HepG2 (cell line): ENCODE data around the gene HPD. TPM values are rescaled to one million over a fixed set of nuclear protein-coding genes. Genes with fewer than 3 reads are reported as not detected.

ENCODE experiments used
- ATAC-seq: fragments of 200-7000 bp; cut with Tn5 transposase; 3 replicates; pipeline ENCODE4 v1.9.1; 2020; ENCODE audit warnings: mild to moderate bottlenecking, moderate library complexity
- BruUV-seq: library from RNA; stranded (reverse); fragments of 400-500 nt; replicated peaks from 2 replicates; lab custom pipeline; 2021; lab: Mats Ljungman, UMichigan
- CTCF ChIA-PET: fragments of 300-600 bp; formaldehyde crosslinking; extraction: SDS; loops from one replicate; lab custom pipeline; 2021; ENCODE audit warnings: low total read pairs, inconsistent platforms, low intra/inter-chr PET ratio; lab: Yijun Ruan, JAX
- POLR2A ChIA-PET: fragments of 350-600 bp; sonication (Branson Sonifier 250); formaldehyde crosslinking; loops from one replicate; lab custom pipeline; 2020; ENCODE audit warnings: antibody characterized with exemption, inconsistent platforms; lab: Yijun Ruan, JAX
- DNase-seq: peaks from one replicate; pipeline ENCODE4 v3.0.0-alpha.2; 2015; ENCODE audit warnings: low spot score
- FAIRE-seq: peaks from 3 replicates; lab custom pipeline; 2011; peaks lifted over from hg19 to GRCh38; lab: Jason Lieb, UNC
- H2AFZ ChIP-seq: one replicate; pipeline ENCODE4 v1.6.1; 2011; ENCODE audit warnings: low read length, inconsistent platforms
- H3K27ac ChIP-seq: fragments of 300-600 bp; 3 replicates; pipeline ENCODE4 v1.8.0; 2011; ENCODE audit warnings: mixed run types, mild to moderate bottlenecking, mixed read lengths, low read length, inconsistent platforms; ENCODE audit not compliant: insufficient read depth; ENCODE audit errors: extremely low read length
- H3K27me3 ChIP-seq, 2 experiments: fragments of 200-600 bp in 1 of 2; 2 replicates in 1 of 2; 3 replicates in 1 of 2; pipeline versions ENCODE4 v1.6.0 to v1.8.0; 2011; ENCODE audit warnings: low read length in 2 of 2, mild to moderate bottlenecking in 2 of 2, moderate library complexity in 2 of 2, inconsistent platforms in 1 of 2; ENCODE audit not compliant: insufficient read depth in 2 of 2, control insufficient read depth in 1 of 2
- H3K36me3 ChIP-seq, 2 experiments: fragments of 200-600 bp in 1 of 2; replicated peaks in 1 of 2; 2 replicates in 1 of 2; 3 replicates in 1 of 2; pipeline versions ENCODE4 v1.5.1 to v1.8.0; 2011; ENCODE audit warnings: low read length in 2 of 2, inconsistent platforms in 1 of 2; ENCODE audit not compliant: insufficient read depth in 2 of 2, control insufficient read depth in 1 of 2
- H3K4me1 ChIP-seq: 2 replicates; pipeline ENCODE4 v1.5.1; 2012; ENCODE audit warnings: low read length, inconsistent platforms; ENCODE audit not compliant: insufficient read depth
- H3K4me2 ChIP-seq: 2 replicates; pipeline ENCODE4 v1.6.0; 2011; ENCODE audit warnings: low read depth, low read length, inconsistent platforms
- H3K4me3 ChIP-seq, 3 experiments: fragments of 200-600 bp in 1 of 3; sonication (generic), shearing (Covaris generic) in 1 of 3; replicated peaks in 1 of 3; 2 replicates each; pipeline ENCODE4 v1.5.1; 2011 to 2016; ENCODE audit warnings: low read length in 3 of 3, inconsistent platforms in 2 of 3, low read depth in 2 of 3, mild to moderate bottlenecking in 2 of 3, control low read depth in 1 of 3, mixed read lengths in 1 of 3; ENCODE audit not compliant: insufficient read depth in 1 of 3
- H3K79me2 ChIP-seq: one replicate; pipeline ENCODE4 v1.6.1; 2011; ENCODE audit warnings: low read length, inconsistent platforms; ENCODE audit not compliant: insufficient read depth
- H3K9ac ChIP-seq: 2 replicates; pipeline ENCODE4 v1.6.0; 2011; ENCODE audit warnings: mild to moderate bottlenecking, low read depth, low read length, inconsistent platforms; ENCODE audit not compliant: insufficient read depth
- H3K9me3 ChIP-seq: 2 replicates; pipeline ENCODE4 v1.5.1; 2012; ENCODE audit warnings: mild to moderate bottlenecking, low read length
- H4K20me1 ChIP-seq: 2 replicates; pipeline ENCODE4 v1.6.0; 2011; ENCODE audit warnings: inconsistent platforms, mild to moderate bottlenecking, low read length, moderate library complexity; ENCODE audit not compliant: insufficient read depth
- ZNF280D ChIP-seq: sonication (generic); formaldehyde crosslinking; IDR thresholded peaks from 2 replicates; pipeline ENCODE4 v1.5.1; 2020; ENCODE audit warnings: mild to moderate bottlenecking, missing genetic modification reagents
- WGBS: methylation state at CpG from one replicate; pipeline ENCODE4 v1.1.6; 2017; ENCODE audit warnings: low lambda C conversion rate; 5-methylcytosine and 5-hydroxymethylcytosine counted together
- in situ Hi-C: cut with HindIII; loops from 2 replicates; pipeline ENCODE4 v1.10.0; 2017; ENCODE audit warnings: low pct_unique_long_range_greater_than_20kb; ENCODE audit not compliant: extremely low pct_ligation_motif_present
- intact Hi-C: fragments of 100-400 bp; cut with micrococcal nuclease; formaldehyde crosslinking; loops from one replicate; pipeline ENCODE4 v1.10.0; 2022; ENCODE audit not compliant: unreplicated experiment
- polyA plus RNA-seq, 8 experiments: library from polyadenylated mRNA; depleted of rRNA in 3 of 8; stranded (reverse) in 7 of 8; unstranded in 1 of 8; fragments of >200 nt; fragmentation: Illumina TruSeq in 4 of 8; extraction: Trizol in 4 of 8; gene quantifications; 2 replicates each; pipeline versions ENCODE4 v1.2.1 to v1.2.3, GENCODE V29; 2011 to 2016; ENCODE audit warnings: low read depth in 4 of 8, missing spikeins in 1 of 8, mixed read lengths in 1 of 8; ENCODE audit not compliant: insufficient read depth in 1 of 8
- total RNA-seq, 5 experiments: library from RNA; depleted of rRNA; stranded (reverse); fragments of >200 nt; fragmentation: Illumina TruSeq; extraction: Trizol; gene quantifications; 2 replicates each; pipeline ENCODE4 v1.2.3, GENCODE V29; 2016; ENCODE audit warnings: low read depth in 1 of 5
- TF ChIP-seq, protein P1 (sequence below): sonication (generic); formaldehyde crosslinking; IDR thresholded peaks from one replicate; pipeline ENCODE4 v1.5.1; 2020; ENCODE audit warnings: mild to moderate bottlenecking, missing genetic modification reagents; ENCODE audit errors: not compliant biosample characterization

The HPD gene
- total and polyA plus RNA-seq, 2 of the 13 experiments (the other 11 are each of a cell fraction or from before 2014, with no cell fraction given), result 120 to 195 TPM

GRCh38 chr12:121837680-121838079 lies 21.0 kb downstream of the HPD start (continued):
- TF ChIP-seq, protein P1, sequence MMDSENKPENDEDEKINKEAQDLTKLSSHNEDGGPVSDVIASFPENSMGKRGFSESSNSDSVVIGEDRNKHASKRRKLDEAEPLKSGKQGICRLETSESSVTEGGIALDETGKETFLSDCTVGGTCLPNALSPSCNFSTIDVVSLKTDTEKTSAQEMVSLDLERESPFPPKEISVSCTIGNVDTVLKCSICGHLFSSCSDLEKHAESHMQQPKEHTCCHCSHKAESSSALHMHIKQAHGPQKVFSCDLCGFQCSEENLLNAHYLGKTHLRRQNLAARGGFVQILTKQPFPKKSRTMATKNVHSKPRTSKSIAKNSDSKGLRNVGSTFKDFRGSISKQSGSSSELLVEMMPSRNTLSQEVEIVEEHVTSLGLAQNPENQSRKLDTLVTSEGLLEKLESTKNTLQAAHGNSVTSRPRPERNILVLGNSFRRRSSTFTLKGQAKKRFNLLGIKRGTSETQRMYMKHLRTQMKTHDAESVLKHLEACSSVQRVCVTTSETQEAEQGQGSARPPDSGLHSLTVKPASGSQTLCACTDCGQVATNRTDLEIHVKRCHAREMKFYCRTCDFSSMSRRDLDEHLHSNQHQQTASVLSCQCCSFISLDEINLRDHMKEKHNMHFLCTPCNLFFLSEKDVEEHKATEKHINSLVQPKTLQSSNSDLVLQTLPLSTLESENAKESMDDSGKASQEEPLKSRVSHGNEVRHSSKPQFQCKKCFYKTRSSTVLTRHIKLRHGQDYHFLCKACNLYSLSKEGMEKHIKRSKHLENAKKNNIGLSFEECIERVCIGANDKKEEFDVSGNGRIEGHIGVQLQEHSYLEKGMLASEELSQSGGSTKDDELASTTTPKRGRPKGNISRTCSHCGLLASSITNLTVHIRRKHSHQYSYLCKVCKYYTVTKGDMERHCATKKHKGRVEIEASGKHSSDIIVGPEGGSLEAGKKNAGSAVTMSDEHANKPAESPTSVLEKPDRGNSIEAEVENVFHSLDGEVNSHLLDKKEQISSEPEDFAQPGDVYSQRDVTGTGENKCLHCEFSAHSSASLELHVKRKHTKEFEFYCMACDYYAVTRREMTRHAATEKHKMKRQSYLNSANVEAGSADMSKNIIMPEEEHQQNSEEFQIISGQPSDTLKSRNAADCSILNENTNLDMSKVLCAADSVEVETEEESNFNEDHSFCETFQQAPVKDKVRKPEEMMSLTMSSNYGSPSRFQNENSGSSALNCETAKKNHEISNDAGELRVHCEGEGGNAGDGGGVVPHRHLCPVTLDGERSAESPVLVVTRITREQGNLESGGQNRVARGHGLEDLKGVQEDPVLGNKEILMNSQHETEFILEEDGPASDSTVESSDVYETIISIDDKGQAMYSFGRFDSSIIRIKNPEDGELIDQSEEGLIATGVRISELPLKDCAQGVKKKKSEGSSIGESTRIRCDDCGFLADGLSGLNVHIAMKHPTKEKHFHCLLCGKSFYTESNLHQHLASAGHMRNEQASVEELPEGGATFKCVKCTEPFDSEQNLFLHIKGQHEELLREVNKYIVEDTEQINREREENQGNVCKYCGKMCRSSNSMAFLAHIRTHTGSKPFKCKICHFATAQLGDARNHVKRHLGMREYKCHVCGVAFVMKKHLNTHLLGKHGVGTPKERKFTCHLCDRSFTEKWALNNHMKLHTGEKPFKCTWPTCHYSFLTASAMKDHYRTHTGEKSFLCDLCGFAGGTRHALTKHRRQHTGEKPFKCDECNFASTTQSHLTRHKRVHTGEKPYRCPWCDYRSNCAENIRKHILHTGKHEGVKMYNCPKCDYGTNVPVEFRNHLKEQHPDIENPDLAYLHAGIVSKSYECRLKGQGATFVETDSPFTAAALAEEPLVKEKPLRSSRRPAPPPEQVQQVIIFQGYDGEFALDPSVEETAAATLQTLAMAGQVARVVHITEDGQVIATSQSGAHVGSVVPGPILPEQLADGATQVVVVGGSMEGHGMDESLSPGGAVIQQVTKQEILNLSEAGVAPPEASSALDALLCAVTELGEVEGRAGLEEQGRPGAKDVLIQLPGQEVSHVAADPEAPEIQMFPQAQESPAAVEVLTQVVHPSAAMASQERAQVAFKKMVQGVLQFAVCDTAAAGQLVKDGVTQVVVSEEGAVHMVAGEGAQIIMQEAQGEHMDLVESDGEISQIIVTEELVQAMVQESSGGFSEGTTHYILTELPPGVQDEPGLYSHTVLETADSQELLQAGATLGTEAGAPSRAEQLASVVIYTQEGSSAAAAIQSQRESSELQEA (CRISPR knock-in tag), result no peak

DNA sequence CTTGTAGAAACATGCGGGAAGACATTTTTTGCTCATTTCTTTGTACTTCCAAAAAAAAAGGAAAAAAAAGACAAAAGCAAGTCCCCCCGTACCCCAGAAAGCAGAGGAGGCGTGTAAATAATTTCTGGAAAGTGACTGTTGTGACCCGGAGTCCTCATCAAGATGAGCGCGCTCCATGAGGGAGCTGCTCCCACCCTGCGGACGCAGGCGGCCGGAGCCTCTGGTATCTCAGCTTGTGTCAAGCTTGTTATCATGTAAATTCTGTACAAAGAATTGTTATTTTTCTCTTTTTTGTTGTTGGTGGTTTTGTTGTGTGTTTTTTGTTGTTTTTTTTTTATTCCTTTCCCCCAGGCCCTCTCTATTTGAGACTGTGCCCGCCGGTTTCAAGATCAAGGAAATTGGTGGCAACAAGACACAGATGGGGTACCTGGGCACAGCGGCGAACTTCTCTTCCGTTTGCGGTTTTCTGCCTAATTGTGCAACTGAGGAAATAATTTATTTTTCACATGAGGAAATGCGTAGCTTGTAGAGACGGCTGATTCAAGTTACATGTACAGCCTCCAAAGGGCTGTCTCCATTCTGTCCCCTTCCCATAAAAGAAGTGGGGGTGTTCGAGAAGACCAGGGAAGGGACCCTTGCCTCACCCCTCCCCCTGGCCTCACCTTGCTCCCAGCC lies 27.0 kb downstream of the HPD start:
- no peak for TF ChIP-seq ZNF280D (CRISPR knock-in tag)
- TF ChIP-seq, all 625 proteins: peak for 0
- intact Hi-C loops, result no loop called here
- 97% methylated on average over 19 of the region's 19 CpGs for WGBS

More for the DNA sequence above, 27.0 kb downstream of the HPD start:
- Histone ChIP-seq H3K4me1 (peaks cover 11% of the 10 kb centered on the region), H3K9me3 (no peaks in the 10 kb centered on the region), H3K27ac (no peak overlapping the region), H3K27me3 (no peaks in the 10 kb centered on the region), H3K9ac (no peak overlapping the region), H3K4me3 (no peak overlapping the region), H3K79me2 (no peaks in the 10 kb centered on the region), H2AFZ (no peak overlapping the region), H3K4me2 (no peak overlapping the region), H3K36me3 (peaks cover 19 to 38% of the 10 kb centered on the region in 2 experiments; a peak in 4 of 5 replicates), H4K20me1 (no peaks in the 10 kb centered on the region)
- in situ Hi-C loops, result no loop called here
- ChIA-PET CTCF (no interaction called here), POLR2A (no interaction called here)
- no peak for FAIRE-seq
- DNase-seq, result no peak
- BruUV-seq, result no TSS peak
- no peak for ATAC-seq
